ENCODE results near the gene ADORA2B.

GRCh38 chr17:15971882-15972281 lies 27.0 kb downstream of the ADORA2B start:
- TF ChIP-seq CTCF (conservative IDR thresholded peaks at IDR 0.05; ENCODE audit: low read length): no peak
- TF ChIP-seq EZH2phosphoT487 (IDR thresholded peaks at IDR 0.05; ENCODE audit: borderline replicate concordance, low read depth, low read length): no peak
